H7 (cell line): ENCODE data around the gene UBAC2. TPM values are rescaled to one million over a fixed set of nuclear protein-coding genes. Genes with fewer than 3 reads are reported as not detected.
A peak's percentile ranks its signal among the peaks of the same experiment; 100 is the strongest.

ENCODE experiments used
- DNase-seq: peaks from one replicate; pipeline ENCODE4 v3.0.0; 2012
- H3K27me3 ChIP-seq: 2 replicates; pipeline ENCODE4 v1.6.0; 2011; ENCODE audit warnings: mild to moderate bottlenecking, low read length; ENCODE audit not compliant: control insufficient read depth, insufficient read depth
- H3K36me3 ChIP-seq: replicated peaks from 2 replicates; pipeline ENCODE4 v1.5.1; 2011; ENCODE audit warnings: low read length; ENCODE audit not compliant: control insufficient read depth, insufficient read depth
- H3K4me3 ChIP-seq: 2 replicates; pipeline ENCODE4 v1.5.1; 2011; ENCODE audit warnings: low read depth, mild to moderate bottlenecking, control low read depth, low read length, moderate library complexity; ENCODE audit not compliant: insufficient read depth
- total RNA-seq: library from RNA; depleted of rRNA; stranded (reverse); fragments of >200 nt; shearing (Covaris generic); gene quantifications from 2 replicates; pipeline ENCODE4 v1.2.3, GENCODE V29; 2014

Gene UBAC2
- total RNA-seq, 1 experiment from 2014 or later = 56.9 TPM

DNA sequence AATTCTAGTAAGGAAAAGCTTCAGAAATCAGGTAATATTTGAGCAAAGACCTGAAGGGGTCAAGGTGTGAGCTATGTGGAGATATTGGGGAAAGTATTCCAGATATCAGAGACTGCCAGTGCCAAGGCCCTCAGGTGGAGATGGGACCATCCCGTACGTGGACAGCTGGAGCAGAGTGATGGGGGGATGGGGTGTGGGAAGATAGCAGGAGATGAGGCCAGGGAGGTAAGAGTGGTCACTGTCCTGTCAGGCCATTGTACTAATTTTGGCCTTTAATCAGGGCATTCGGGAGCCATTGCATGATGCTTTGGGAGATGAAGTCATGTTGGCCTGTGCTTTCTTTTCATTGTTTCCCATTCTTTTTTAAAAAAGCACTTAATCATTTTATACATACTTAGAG lies 70.6 kb downstream of the UBAC2 start:
- Histone ChIP-seq H3K27me3 (no peaks in the 10 kb centered on the region), H3K4me3 (no peak overlapping the region), H3K36me3 (no peaks in the 10 kb centered on the region)
- no peak for DNase-seq

DNA sequence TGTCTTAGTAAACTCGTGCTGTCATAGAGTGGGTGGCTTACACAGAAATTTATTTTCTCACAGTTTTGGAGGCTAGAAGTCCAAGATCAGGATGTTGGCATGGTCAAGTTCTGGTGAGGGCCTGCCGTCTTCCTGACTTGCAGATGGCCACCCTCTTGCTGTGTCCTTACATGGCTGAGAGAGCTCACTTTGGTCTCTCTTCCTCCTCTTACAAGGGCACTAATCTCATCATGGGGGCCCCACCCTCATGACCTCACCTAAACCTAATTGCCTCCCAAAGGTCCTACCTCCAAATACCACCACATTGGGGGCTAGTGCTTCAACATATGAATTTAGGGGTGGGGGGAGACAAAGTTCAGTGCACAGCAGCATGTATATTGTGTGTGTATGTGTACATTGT lies 71.8 kb downstream of the UBAC2 start:
- Histone ChIP-seq H3K36me3 (no peaks in the 10 kb centered on the region), H3K27me3 (no peaks in the 10 kb centered on the region), H3K4me3 (no peak overlapping the region)
- DNase-seq = no peak

DNA sequence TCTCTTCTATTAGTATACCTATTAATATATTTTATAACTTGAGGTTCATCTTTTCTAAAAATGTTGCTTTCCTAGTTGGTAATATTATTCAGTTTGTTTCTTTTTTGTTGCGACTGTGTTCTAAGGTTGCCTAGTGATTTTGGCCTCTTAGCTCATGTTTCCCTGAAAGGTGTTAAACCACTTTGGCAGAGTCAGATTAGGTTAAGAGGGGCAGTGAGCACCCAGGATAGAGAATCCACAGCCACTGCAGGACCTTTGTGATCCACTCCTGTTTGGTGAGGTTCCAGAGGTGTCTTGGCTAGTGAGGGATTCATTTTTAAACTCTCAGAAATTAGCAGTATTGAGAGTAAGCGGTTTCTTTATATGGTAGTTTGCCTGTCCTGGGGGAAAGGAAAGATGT lies 72.5 kb downstream of the UBAC2 start:
- H3K4me3 ChIP-seq = no peak overlapping the region
- DNase-seq = no peak
- H3K36me3 ChIP-seq = no peaks in the 10 kb centered on the region
- no peaks in the 10 kb centered on the region for H3K27me3 ChIP-seq

DNA sequence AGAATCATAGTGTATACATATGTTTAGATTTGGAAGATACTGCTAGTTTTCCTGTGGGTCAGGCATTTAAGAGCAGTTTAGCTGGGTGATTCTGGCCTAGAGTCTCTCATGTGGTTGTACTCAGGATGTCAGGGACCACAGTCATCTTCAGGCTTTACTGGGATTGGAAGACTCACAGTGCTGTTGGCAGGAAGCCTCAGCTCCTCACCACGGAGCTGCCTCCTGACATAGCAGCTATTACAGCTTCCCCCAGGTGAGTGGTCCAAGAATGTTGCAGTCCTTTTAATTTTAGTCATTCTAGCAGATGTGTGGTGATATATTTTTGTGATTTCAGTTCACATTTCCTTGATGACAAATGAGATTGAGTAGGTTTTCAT lies 74.4 kb downstream of the UBAC2 start:
- no peak for DNase-seq
- no peak overlapping the region for H3K4me3 ChIP-seq
- no peaks in the 10 kb centered on the region for H3K27me3 ChIP-seq
- no peaks in the 10 kb centered on the region for H3K36me3 ChIP-seq

DNA sequence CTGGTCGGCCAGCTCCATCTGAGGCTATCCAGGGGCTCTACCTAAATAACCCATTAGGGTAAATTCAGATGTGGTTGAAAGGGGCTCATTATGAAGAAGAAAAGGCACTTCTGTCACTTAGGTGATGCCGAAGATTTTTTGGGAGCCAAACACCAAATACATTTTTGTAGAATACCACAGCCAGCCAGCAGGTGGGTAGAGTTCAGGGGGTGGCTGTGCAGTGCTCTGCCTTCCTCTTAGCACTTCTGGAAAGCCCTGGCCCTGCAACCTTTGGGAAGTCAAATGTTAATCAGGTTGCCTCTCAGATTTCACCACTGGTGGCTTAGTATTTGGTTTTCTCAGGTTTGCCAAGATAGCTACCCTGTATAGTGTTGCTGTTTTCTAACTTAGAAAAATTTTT lies 76.1 kb downstream of the UBAC2 start:
- Histone ChIP-seq H3K36me3 (no peaks in the 10 kb centered on the region; the same call in 1 of the 2 replicates), H3K27me3 (no peaks in the 10 kb centered on the region), H3K4me3 (no peak overlapping the region)
- peak; percentile 16 for DNase-seq

DNA sequence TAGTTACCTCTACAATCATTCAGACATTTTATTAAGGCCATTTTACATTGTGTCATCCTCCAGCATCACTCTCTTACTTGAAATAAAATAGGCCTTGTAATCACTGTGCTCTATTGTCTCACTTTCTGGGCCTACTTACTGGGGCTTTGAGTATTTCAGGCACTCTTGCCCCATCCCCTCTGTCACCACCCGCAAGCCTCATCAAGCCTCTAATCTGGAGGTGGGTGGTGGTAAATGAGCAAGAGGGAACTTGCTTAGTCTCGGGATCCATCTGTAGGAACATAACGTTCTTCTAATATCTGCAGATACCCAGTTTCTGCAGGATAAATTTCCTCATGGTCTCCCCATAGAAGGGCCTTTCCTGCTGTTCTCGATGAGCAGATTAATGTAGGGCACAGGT lies 77.0 kb downstream of the UBAC2 start:
- Histone ChIP-seq H3K27me3 (no peaks in the 10 kb centered on the region), H3K36me3 (no peaks in the 10 kb centered on the region; the same call in 1 of the 2 replicates), H3K4me3 (no peak overlapping the region)
- DNase-seq = no peak

DNA sequence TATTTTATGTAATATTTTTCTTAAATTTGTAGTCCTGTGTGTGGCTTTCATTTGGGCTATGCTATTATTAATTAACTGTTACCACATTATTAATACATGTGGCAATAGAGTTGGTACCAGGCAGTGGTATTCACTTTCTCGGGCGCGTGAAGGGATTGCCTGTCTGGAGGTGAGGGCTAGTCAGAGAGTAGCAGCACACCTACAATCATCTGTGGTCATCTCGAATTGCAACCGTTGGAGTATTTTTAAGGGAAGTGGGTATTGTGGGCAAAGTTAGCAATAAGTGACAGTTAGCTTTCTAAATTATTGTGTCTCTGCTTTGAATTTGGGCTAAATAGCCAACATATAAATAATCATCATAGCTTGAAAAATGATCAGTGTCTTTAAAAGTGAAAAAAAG lies 77.5 kb downstream of the UBAC2 start:
- DNase-seq = no peak
- Histone ChIP-seq H3K27me3 (no peaks in the 10 kb centered on the region), H3K36me3 (no peaks in the 10 kb centered on the region; the same call in 1 of the 2 replicates), H3K4me3 (no peak overlapping the region)

DNA sequence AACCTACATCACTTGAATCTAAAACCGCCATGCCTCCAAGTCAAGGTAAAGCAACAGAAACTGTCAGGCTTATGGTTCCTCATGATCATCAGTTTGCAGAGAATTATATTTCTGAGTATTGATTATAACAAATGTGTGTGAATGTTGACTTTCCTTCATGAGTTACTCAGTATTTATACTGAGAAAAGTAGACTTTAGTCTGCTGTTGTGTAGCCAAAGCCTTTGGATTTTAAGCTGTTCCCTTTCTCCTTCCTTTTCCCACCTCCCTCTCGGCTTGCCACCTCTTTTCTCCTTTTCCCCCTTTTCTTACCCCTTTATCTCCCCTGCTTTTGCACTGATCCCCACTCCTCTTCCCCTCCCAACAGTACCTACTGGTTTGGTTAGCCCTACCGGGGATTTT lies 78.2 kb downstream of the UBAC2 start:
- no peaks in the 10 kb centered on the region; the same call in 1 of the 2 replicates for H3K36me3 ChIP-seq
- no peak overlapping the region for H3K4me3 ChIP-seq
- H3K27me3 ChIP-seq = no peaks in the 10 kb centered on the region
- no peak for DNase-seq

DNA sequence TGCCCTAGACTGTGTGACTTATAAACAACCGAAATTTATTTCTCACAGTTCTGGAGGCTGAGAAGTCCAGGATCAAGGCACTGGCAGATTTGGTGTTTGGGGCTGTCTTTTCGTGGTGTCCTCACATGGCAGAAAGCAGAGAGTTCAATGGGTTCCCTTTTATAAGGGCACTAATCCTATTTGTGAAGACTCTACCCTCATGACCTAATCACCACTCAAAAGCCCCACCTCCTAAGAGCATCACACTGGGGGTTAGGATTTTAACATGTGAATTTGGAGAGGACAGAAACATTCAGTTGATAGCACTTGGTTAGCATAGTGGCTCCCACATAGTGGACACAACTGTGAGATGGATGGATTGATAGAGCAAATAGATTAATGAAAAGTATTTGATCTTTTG lies 79.0 kb downstream of the UBAC2 start:
- H3K27me3 ChIP-seq = no peaks in the 10 kb centered on the region
- H3K36me3 ChIP-seq = no peaks in the 10 kb centered on the region; the same call in 1 of the 2 replicates
- H3K4me3 ChIP-seq = no peak overlapping the region
- no peak for DNase-seq

DNA sequence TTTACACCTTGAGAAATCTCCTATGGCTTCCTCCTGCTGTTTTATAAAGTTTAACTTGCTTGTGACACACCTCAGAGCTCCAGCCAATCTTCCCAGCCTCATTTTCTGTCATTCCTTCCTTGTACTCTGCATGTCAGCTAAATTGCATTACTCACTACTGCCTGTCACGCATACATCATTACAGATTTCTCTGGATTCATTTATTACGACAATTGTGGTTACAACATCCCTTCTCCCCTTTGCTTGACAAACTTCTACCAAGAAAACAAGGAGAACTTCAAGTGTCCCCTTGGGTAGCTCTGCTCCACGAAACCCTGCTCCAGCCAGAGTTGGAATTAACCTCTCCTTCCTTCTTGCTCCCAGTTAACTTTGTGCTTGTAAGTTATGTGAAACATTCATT lies 79.5 kb downstream of the UBAC2 start:
- DNase-seq = no peak
- Histone ChIP-seq H3K4me3 (no peak overlapping the region), H3K27me3 (no peaks in the 10 kb centered on the region), H3K36me3 (no peaks in the 10 kb centered on the region; the same call in 1 of the 2 replicates)

DNA sequence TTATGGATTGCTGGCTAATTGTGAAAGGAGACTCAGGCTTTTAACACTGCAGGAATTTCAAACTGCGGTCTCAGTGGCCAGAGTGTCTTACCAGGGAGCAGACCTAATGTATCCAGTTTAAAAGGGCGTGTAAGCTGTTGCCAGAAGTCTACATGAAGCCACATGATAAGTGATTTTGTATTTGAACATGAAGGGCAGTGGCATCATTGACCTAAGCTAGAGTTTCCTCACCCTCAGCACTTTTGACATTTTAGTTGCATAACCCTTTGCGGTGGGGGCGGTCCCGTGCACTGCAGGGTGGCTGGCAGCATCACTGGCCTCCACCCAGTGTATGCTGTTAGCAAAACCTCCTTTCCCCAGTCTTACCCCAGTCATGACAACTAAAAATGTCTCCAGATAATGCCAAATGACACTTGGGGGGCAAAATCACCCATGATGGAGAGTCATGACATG lies 81.2 kb downstream of the UBAC2 start:
- Histone ChIP-seq H3K36me3 (no peaks in the 10 kb centered on the region; the same call in 1 of the 2 replicates), H3K4me3 (no peak overlapping the region), H3K27me3 (no peaks in the 10 kb centered on the region)
- no peak for DNase-seq

DNA sequence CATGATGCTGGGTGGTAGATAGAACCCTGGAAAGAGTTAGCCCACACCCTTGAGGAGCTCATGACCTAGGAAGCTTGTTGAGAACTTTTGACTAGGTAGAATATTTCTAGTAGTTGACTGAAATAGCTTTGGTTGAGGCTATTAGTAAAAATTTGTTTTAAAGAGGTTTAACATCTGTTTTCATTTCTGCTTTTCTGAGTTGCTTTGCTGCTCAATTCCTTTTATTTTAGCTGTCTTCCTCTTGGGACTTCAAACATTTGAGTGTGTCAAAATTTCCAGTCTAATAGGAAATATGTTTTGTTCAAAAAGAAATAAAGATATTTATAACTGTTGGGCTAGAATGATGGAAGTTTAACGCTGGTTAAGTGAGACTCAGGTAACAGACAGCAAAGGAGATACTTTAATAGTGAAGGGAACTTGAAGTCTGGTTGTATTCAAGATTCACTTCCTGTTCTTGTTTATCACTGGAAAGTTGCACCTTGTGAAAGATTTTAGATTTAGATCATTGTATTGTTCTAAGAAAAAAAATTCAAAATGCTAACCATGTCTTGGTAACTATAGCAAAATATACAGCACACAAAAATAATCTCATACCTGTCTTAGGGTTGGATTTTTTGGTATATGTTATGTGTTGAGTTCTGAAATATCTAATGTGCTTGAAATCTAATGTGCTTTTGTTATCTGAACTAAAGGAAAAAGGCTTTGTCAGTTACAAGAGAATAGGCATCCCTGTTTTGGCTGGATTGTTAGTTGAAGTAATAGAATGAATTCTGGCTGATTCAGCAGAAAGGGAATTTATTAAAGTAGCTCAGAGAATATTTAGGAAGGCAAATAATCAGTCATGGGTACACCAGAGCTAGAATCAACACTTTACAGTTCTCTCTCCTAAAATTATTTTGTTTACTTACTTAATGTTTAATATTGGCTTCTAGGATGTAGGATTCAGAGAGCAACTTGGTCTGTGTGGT lies 81.9 kb downstream of the UBAC2 start:
- Histone ChIP-seq H3K36me3 (no peaks in the 10 kb centered on the region; the same call in 1 of the 2 replicates), H3K27me3 (no peaks in the 10 kb centered on the region), H3K4me3 (no peak overlapping the region)
- no peak for DNase-seq

DNA sequence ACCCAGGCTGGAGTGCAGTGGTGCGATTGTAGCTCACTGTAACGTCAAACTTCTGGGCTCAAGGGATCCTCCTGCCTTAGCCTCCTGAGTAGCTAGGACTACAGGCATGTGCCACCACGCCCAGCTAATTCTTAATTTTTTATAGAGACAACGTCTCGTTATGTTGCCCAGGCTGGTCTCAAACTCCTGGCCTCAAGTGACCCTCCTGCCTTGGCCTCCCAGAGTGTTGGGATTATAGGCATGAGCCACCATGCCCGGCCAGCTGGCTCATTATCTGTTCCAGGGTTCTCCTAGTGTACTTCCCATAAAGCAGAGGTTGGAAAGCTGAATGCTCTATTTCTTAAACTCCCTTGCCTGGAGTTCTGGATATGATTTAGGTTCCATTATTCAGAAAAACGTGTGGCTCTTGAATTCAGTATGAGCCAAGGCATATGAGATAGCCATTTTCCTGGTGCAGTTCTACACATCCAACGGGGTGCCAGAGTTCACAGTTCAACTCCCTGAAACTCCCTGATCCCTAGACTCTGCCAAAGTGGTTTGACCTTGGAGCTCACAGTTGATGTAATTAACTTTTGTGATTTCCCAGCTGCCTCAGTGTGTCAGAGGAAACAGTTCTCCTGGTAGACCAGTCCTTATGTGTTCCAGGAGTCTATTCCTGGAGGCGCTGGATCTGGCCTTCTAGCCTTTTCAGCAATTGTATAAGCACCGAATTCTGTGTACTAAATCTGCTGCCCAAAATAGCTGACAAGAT lies 85.0 kb downstream of the UBAC2 start:
- no peak for DNase-seq
- no peak overlapping the region for H3K4me3 ChIP-seq
- no peaks in the 10 kb centered on the region for H3K36me3 ChIP-seq
- H3K27me3 ChIP-seq = no peaks in the 10 kb centered on the region

DNA sequence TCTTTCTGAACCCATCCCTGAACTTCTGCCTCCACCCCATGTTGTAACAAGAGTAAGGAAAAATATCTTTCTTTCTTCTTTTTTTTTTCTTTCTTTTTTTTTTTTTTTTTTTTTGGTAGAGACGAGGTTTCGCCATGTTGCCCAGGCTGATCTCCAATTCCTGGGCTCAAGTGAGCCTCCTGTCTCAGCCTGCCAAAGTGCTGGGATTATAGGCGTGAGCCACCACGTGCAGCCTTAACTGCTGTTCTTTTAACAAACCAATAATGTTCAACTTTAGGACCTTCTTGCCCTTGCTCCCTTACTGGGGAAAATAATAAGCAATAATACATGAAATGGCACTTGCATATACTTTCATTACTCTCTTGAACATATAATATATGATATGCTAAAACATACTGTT lies 86.9 kb downstream of the UBAC2 start:
- H3K4me3 ChIP-seq = no peak overlapping the region
- H3K27me3 ChIP-seq = no peaks in the 10 kb centered on the region
- no peak for DNase-seq
- H3K36me3 ChIP-seq = no peaks in the 10 kb centered on the region

DNA sequence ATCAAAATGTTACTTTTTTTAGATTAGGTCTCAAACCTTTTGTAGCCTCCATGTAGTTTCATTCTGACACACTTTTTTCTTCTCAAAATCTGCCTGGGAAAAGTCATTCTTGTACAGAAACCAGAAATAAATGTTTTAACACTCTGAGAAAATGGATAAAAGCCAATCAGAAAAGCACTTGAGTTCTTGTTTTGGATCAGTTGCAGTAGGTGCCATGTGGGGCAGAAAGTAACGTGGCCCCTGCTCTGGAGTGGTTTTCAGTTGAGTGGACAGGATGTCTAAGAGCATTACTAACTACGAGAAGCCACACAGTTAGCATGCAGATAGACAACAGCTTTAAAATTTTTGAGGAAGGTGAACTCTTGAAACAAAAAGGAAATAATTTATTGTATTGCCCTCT lies 87.4 kb downstream of the UBAC2 start:
- DNase-seq = no peak
- no peaks in the 10 kb centered on the region for H3K27me3 ChIP-seq
- H3K4me3 ChIP-seq = no peak overlapping the region
- no peaks in the 10 kb centered on the region for H3K36me3 ChIP-seq
